IMR-90 (cell line): ENCODE measurements around the gene FAM83G. TPM values are rescaled to one million over a fixed set of nuclear protein-coding genes. Genes with fewer than 3 reads are reported as not detected.
A peak's percentile ranks its signal among the peaks of the same experiment; 100 is the strongest.

Experiments
- ATAC-seq: fragments of 200-7000 bp; cut with Tn5 transposase; 2 replicates; pipeline ENCODE4 v1.9.1; 2020; ENCODE audit warnings: low read depth, mild to moderate bottlenecking, moderate library complexity
- BruUV-seq: library from RNA; stranded (reverse); fragments of 400-500 nt; replicated peaks from 2 replicates; lab custom pipeline; 2021; lab: Mats Ljungman, UMichigan
- CTCF ChIA-PET: fragments of 300-600 bp; formaldehyde crosslinking; extraction: SDS; loops from one replicate; lab custom pipeline; 2021; ENCODE audit warnings: antibody characterized with exemption; lab: Yijun Ruan, JAX
- POLR2A ChIA-PET: fragments of 300-600 bp; sonication (Branson Sonifier 250); formaldehyde crosslinking; loops from one replicate; lab custom pipeline; 2022; ENCODE audit warnings: antibody characterized with exemption; ENCODE audit not compliant: unreplicated experiment; lab: Charles Lee
- DNase-seq: peaks from one replicate; pipeline ENCODE4 v3.0.0; 2013
- H2AFZ ChIP-seq: replicated peaks from 2 replicates; pipeline ENCODE3; 2013; ENCODE audit warnings: low read length, mild to moderate bottlenecking; ENCODE audit not compliant: poor library complexity
- H2AK5ac ChIP-seq: 2 replicates; pipeline ENCODE4 v1.6.1; 2013; ENCODE audit warnings: low read depth, low read length, inconsistent platforms
- H2AK9ac ChIP-seq: replicated peaks from 2 replicates; pipeline ENCODE3; 2013; ENCODE audit warnings: mild to moderate bottlenecking, low read depth, low read length, moderate library complexity; ENCODE audit not compliant: poor library complexity
- H2BK120ac ChIP-seq: 2 replicates; pipeline ENCODE4 v1.6.1; 2013; ENCODE audit warnings: low read depth, low read length, inconsistent platforms
- H2BK15ac ChIP-seq: 3 replicates; pipeline ENCODE4 v1.6.1; 2013; ENCODE audit warnings: low read depth, low read length, inconsistent platforms
- H2BK20ac ChIP-seq: 2 replicates; pipeline ENCODE4 v1.6.1; 2013; ENCODE audit warnings: low read depth, mild to moderate bottlenecking, inconsistent platforms, low read length, moderate library complexity
- H2BK5ac ChIP-seq: 2 replicates; pipeline ENCODE4 v1.6.1; 2013; ENCODE audit warnings: mild to moderate bottlenecking, low read depth, low read length, inconsistent platforms; ENCODE audit not compliant: poor library complexity, severe bottlenecking
- H3K14ac ChIP-seq: replicated peaks from 2 replicates; pipeline ENCODE4 v1.6.1; 2013; ENCODE audit warnings: low read depth, low read length, inconsistent platforms
- H3K18ac ChIP-seq: 2 replicates; pipeline ENCODE4 v1.6.1; 2013; ENCODE audit warnings: low read depth, low read length, control low read depth
- H3K23ac ChIP-seq: 2 replicates; pipeline ENCODE4 v1.6.1; 2013; ENCODE audit warnings: low read depth, low read length, inconsistent platforms
- H3K27ac ChIP-seq: 2 replicates; pipeline ENCODE4 v1.5.1; 2013; ENCODE audit warnings: mild to moderate bottlenecking, control low read depth, low read length; ENCODE audit not compliant: insufficient read depth
- H3K27me3 ChIP-seq: 2 replicates; pipeline ENCODE4 v1.6.1; 2013; ENCODE audit warnings: low read length; ENCODE audit not compliant: control insufficient read depth, insufficient read depth
- H3K36me3 ChIP-seq: 2 replicates; pipeline ENCODE4 v1.6.1; 2013; ENCODE audit warnings: low read length, mixed read lengths; ENCODE audit not compliant: control insufficient read depth, insufficient read depth
- H3K4ac ChIP-seq: 2 replicates; pipeline ENCODE4 v1.6.1; 2013; ENCODE audit warnings: low read depth, low read length, inconsistent platforms
- H3K4me1 ChIP-seq: 2 replicates; pipeline ENCODE4 v1.6.1; 2013; ENCODE audit warnings: low read length, mixed read lengths; ENCODE audit not compliant: control insufficient read depth, insufficient read depth
- H3K4me2 ChIP-seq: 2 replicates; pipeline ENCODE4 v1.6.1; 2013; ENCODE audit warnings: low read depth, mild to moderate bottlenecking, control low read depth, low read length, moderate library complexity
- H3K4me3 ChIP-seq: 2 replicates; pipeline ENCODE4 v1.5.1; 2013; ENCODE audit warnings: low read depth, mild to moderate bottlenecking, control low read depth, low read length, moderate library complexity; ENCODE audit not compliant: insufficient read depth
- H3K56ac ChIP-seq: 2 replicates; pipeline ENCODE4 v1.6.1; 2013; ENCODE audit warnings: low read length, inconsistent platforms; ENCODE audit not compliant: insufficient read depth; ENCODE audit errors: extremely low read depth
- H3K79me1 ChIP-seq, 2 experiments: 2 replicates each; pipeline ENCODE4 v1.6.1; 2013; ENCODE audit warnings: low read length in 2 of 2, inconsistent platforms in 1 of 2, low read depth in 1 of 2
- H3K9ac ChIP-seq: 2 replicates; pipeline ENCODE4 v1.6.1; 2013; ENCODE audit warnings: low read depth, low read length, control low read depth
- H3K9me1 ChIP-seq: 2 replicates; pipeline ENCODE4 v1.6.1; 2013; ENCODE audit warnings: low read length, inconsistent platforms; ENCODE audit not compliant: insufficient read depth
- H3K9me3 ChIP-seq: 2 replicates; pipeline ENCODE4 v1.6.1; 2013; ENCODE audit warnings: low read length; ENCODE audit not compliant: control insufficient read depth, insufficient read depth
- H4K20me1 ChIP-seq: 2 replicates; pipeline ENCODE4 v1.6.1; 2013; ENCODE audit warnings: low read length, inconsistent platforms; ENCODE audit not compliant: insufficient read depth
- H4K5ac ChIP-seq: 2 replicates; pipeline ENCODE4 v1.6.1; 2013; ENCODE audit warnings: mild to moderate bottlenecking, low read depth, low read length, control low read depth
- H4K8ac ChIP-seq, 2 experiments: 2 replicates each; pipeline ENCODE4 v1.6.1; 2013; ENCODE audit warnings: low read depth in 2 of 2, low read length in 2 of 2, control low read depth in 1 of 2, inconsistent platforms in 1 of 2
- H4K91ac ChIP-seq: 2 replicates; pipeline ENCODE4 v1.6.1; 2013; ENCODE audit warnings: low read depth, low read length, inconsistent platforms; ENCODE audit not compliant: insufficient read depth
- FOS ChIP-seq: fragments of 150-350 bp; IDR thresholded peaks from 2 replicates; pipeline ENCODE4 v1.6.1; 2016; ENCODE audit warnings: low read depth, low read length
- MAFK ChIP-seq: IDR thresholded peaks from 2 replicates; pipeline ENCODE4 v1.6.1; 2012; ENCODE audit warnings: low read depth, low read length, improper control_type of control experiment
- POLR2A ChIP-seq: IDR thresholded peaks from 2 replicates; pipeline ENCODE4 v1.6.1; 2012; ENCODE audit warnings: mild to moderate bottlenecking, low read depth, low read length
- RCOR1 ChIP-seq: IDR thresholded peaks from 2 replicates; pipeline ENCODE4 v1.6.1; 2012; ENCODE audit warnings: mild to moderate bottlenecking, low read length, improper control_type of control experiment; ENCODE audit not compliant: insufficient replicate concordance
- WGBS, 2 experiments: methylation state at CpG; one replicate each; pipeline versions ENCODE4 v1.1.5 to v1.1.7; 2013; ENCODE audit warnings: missing lambda C conversion rate in 2 of 2; ENCODE audit not compliant: insufficient read length in 1 of 2; ENCODE audit errors: extremely low coverage in 2 of 2; 5-methylcytosine and 5-hydroxymethylcytosine counted together
- dilution Hi-C: fragments of 300-500 bp; cut with HindIII; formaldehyde crosslinking; loops from one replicate; pipeline ENCODE4 v1.14.3; 2018; ENCODE audit warnings: low sequenced_read_pairs; ENCODE audit not compliant: unreplicated experiment
- in situ Hi-C: fragments of 300-500 bp; cut with MboI; formaldehyde crosslinking; loops from 3 replicates; pipeline ENCODE4 v1.14.3; 2019; ENCODE audit warnings: low sequenced_read_pairs, inconsistent platforms, mixed read lengths
- intact Hi-C: fragments of 100-400 bp; cut with micrococcal nuclease; formaldehyde crosslinking; loops from 2 replicates; pipeline ENCODE4 v1.10.0; 2022
- polyA plus RNA-seq, 3 experiments: library from polyadenylated mRNA; depleted of rRNA; stranded (reverse); fragments of >200 nt; gene quantifications; 2 replicates each; pipeline ENCODE4 v1.2.3, GENCODE V29; 2012; ENCODE audit warnings: low replicate concordance in 1 of 3
- total RNA-seq: library from RNA; depleted of rRNA; stranded (reverse); fragments of >200 nt; gene quantifications from 2 replicates; pipeline ENCODE4 v1.2.3, GENCODE V29; 2012

The FAM83G gene
- total and polyA plus RNA-seq, 2 of the 4 experiments (the other 2 are of a cell fraction): 9.5 to 12.6 TPM

- H3K9me1 ChIP-seq: peaks cover 4% of the 10 kb centered on the region; the same call in 1 of the 2 replicates
- H3K27ac ChIP-seq: no peak overlapping the region
- H3K36me3 ChIP-seq: 0 out of 2 replicates have a peak, but pooled peaks cover 6% of the 10 kb centered on the region
- H2BK15ac ChIP-seq: no peak overlapping the region
- H2AK9ac ChIP-seq: no peak overlapping the region
- no peak overlapping the region for H4K91ac ChIP-seq
- no TSS peak for BruUV-seq
- no peak overlapping the region for H3K23ac ChIP-seq
- no peak overlapping the region for H3K4ac ChIP-seq
- H3K14ac ChIP-seq: no peak overlapping the region
- H2AFZ ChIP-seq: no peak overlapping the region
- CTCF ChIA-PET: no interaction called here
- dilution Hi-C loops: no loop called here
- H4K5ac ChIP-seq: no peak overlapping the region
- no peak overlapping the region for H3K4me3 ChIP-seq
- ATAC-seq: no peak
- no peak overlapping the region for H3K56ac ChIP-seq
- no peak overlapping the region for H3K9ac ChIP-seq
- POLR2A ChIA-PET: no interaction called here
- no peaks in the 10 kb centered on the region for H3K9me3 ChIP-seq
- no peak overlapping the region for H2BK120ac ChIP-seq
- H2BK20ac ChIP-seq: no peak overlapping the region
- no peak overlapping the region for H4K8ac ChIP-seq
- intact Hi-C loops: no loop called here
- H3K4me1 ChIP-seq: peaks cover 23% of the 10 kb centered on the region
- TF ChIP-seq MAFK (no peak), FOS (no peak), POLR2A (no peak), RCOR1 (no peak)
- no peak overlapping the region for H2BK5ac ChIP-seq
- H3K18ac ChIP-seq: no peak overlapping the region
- no peak overlapping the region for H3K4me2 ChIP-seq
- in situ Hi-C loops: no loop called here
- H4K20me1 ChIP-seq: no peaks in the 10 kb centered on the region
- peak overlapping the region; percentile 10; the same call in 1 of the 2 replicates for H2AK5ac ChIP-seq
- peaks cover 0 to 2% of the 10 kb centered on the region in 2 experiments; a peak in 1 of 4 replicates for H3K79me1 ChIP-seq
- no peak for DNase-seq
- 80% methylated on average over 2 of the region's 14 CpGs; no CpG with 5 or more reads in 1 of the 2 experiments for WGBS, 2 experiments
- H3K27me3 ChIP-seq: no peaks in the 10 kb centered on the region
Measured at GRCh38 chr17:18965530-18966236, 38.9 kb downstream of the FAM83G start.
